Activated naive CD4-positive, alpha-beta T cell treated with anti-CD3 and anti-CD28 coated beads for 36 hours (primary cell): ENCODE results near the gene ZMIZ1. TPM values are rescaled to one million over a fixed set of nuclear protein-coding genes. Genes with fewer than 3 reads are reported as not detected.

Experiments
- CTCF ChIA-PET: fragments of 350-600 bp; sonication (Branson Sonifier 250); formaldehyde crosslinking; loops from one replicate; lab custom pipeline; 2021; ENCODE audit warnings: antibody characterized with exemption; lab: Charles Lee
- DNase-seq: peaks from one replicate; pipeline ENCODE4 v3.0.0-alpha.2; 2020
- H3K27ac Mint-ChIP-seq: one replicate; pipeline ENCODE4 v1.8.0; 2021; ENCODE audit warnings: mild to moderate bottlenecking, mixed read lengths
- H3K27me3 Mint-ChIP-seq: one replicate; pipeline ENCODE4 v1.8.0; 2021; ENCODE audit warnings: low read depth, mixed read lengths
- H3K36me3 Mint-ChIP-seq: one replicate; pipeline ENCODE4 v1.8.0; 2021; ENCODE audit warnings: low read depth, mixed read lengths
- H3K4me1 Mint-ChIP-seq: one replicate; pipeline ENCODE4 v1.8.0; 2021; ENCODE audit warnings: low read depth, mixed read lengths
- H3K4me3 Mint-ChIP-seq: one replicate; pipeline ENCODE4 v1.8.0; 2021; ENCODE audit warnings: mild to moderate bottlenecking, moderate library complexity, mixed read lengths
- H3K9me3 Mint-ChIP-seq: one replicate; pipeline ENCODE4 v1.8.0; 2021; ENCODE audit warnings: mixed read lengths
- intact Hi-C: fragments of 100-400 bp; cut with micrococcal nuclease; formaldehyde crosslinking; loops from one replicate; pipeline ENCODE4 v1.15.1; 2023
- total RNA-seq, 2 experiments: library from RNA; stranded (reverse); gene quantifications; one replicate each; pipeline ENCODE4 v1.2.3, GENCODE V29; 2021

ZMIZ1 gene
- total RNA-seq, 2 experiments from 2014 or later, result 15.6 to 18.3 TPM

- peaks cover 58% of the 10 kb centered on the region for H3K4me1 Mint-ChIP-seq
- no peaks in the 10 kb centered on the region for H3K36me3 Mint-ChIP-seq
- CTCF ChIA-PET, result interaction anchor here (0.6 to 2.3 kb wide), 3 partner anchors 8 to 55 kb away, joined by 3 to 7 read pairs (median 4); no protein-coding TSS in a partner anchor
- H3K9me3 Mint-ChIP-seq, result no peaks in the 10 kb centered on the region
- DNase-seq, result no peak
- intact Hi-C loops, result loop anchor here (2.0 kb wide), 2 partner anchors 79 to 175 kb away; partner anchors contain the start of gene ZMIZ1
- no peaks in the 10 kb centered on the region for H3K27me3 Mint-ChIP-seq
- H3K4me3 Mint-ChIP-seq, result no peak overlapping the region
- H3K27ac Mint-ChIP-seq, result no peak overlapping the region
Observed at GRCh38 chr10:79147306-79147705, 78.5 kb downstream of the ZMIZ1 start.

GRCh38 chr10:79147796-79148451 lies 79.2 kb downstream of the ZMIZ1 start:
- CTCF ChIA-PET, result interaction anchor here (1.1 to 2.3 kb wide), 2 partner anchors 9 to 47 kb away, joined by 4 to 7 read pairs; no protein-coding TSS in a partner anchor
- Mint-ChIP-seq H3K4me1 (peaks cover 58% of the 10 kb centered on the region), H3K27ac (peak overlapping the region; percentile 7), H3K36me3 (no peaks in the 10 kb centered on the region), H3K4me3 (no peak overlapping the region), H3K9me3 (no peaks in the 10 kb centered on the region), H3K27me3 (no peaks in the 10 kb centered on the region)
- peak; percentile 33 for DNase-seq
- intact Hi-C loops, result loop anchor here (1.0 to 2.0 kb wide), 3 partner anchors 11 to 175 kb away; partner anchors contain the start of gene ZMIZ1

DNA sequence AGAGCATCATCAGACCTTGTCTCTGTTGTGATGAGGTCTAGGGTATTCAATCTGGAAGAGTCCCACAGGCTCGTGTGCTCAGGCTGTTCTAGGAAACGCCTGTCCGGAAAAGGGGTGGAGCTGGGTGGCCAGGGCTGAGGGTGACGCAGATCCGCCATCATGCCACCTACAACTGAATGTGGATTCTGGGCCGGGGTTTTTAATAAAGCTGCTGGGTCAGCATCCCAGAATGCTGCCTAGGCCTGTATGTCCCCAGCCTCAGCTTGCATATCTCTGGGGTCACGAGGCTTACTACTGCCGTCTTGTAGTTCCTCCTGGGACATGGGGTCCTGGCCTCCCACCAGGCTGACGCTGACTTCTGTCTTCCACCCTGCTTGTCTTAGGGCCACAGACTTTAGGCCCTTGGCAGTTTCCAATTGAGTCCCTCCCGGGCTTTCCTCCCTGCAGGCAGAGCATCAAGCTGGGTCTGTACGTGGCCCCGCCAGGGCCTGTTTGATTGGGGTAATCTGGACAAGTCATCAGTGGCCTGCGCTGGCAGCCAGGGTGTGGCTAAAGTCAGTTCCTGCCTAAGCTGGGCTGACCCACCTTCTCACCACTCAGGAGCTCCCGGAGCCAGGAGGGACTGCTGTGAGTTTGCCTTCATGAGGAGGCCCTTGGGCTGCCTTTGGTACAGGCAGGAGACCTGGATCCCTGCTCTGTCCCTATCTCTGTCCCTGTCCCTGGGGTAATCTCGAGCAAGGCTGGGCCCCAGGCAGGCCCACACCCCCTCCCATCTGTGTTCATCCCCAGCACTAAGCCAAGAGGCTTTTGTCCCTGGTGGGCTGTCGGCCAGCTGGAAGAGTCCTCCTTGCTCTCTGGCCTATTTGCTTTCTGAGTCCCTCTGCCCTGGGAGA lies 79.9 kb downstream of the ZMIZ1 start:
- Mint-ChIP-seq H3K27ac (no peak overlapping the region), H3K4me3 (no peak overlapping the region), H3K36me3 (no peaks in the 10 kb centered on the region), H3K27me3 (no peaks in the 10 kb centered on the region), H3K4me1 (peaks cover 54% of the 10 kb centered on the region), H3K9me3 (no peaks in the 10 kb centered on the region)
- intact Hi-C loops, result loop anchor here (1.0 kb wide), 1 partner anchor 11 kb away; no protein-coding TSS in a partner anchor
- CTCF ChIA-PET, result interaction anchor here (0.6 to 2.3 kb wide), 4 partner anchors 9 to 319 kb away, joined by 3 to 7 read pairs (median 4); no protein-coding TSS in a partner anchor
- DNase-seq, result no peak

GRCh38 chr10:79149345-79149661 lies 80.5 kb downstream of the ZMIZ1 start:
- Mint-ChIP-seq H3K27ac (no peak overlapping the region), H3K36me3 (no peaks in the 10 kb centered on the region), H3K4me1 (peaks cover 52% of the 10 kb centered on the region), H3K27me3 (no peaks in the 10 kb centered on the region), H3K9me3 (no peaks in the 10 kb centered on the region), H3K4me3 (no peak overlapping the region)
- CTCF ChIA-PET, result interaction anchor here (0.9 to 2.3 kb wide), 2 partner anchors 12 to 46 kb away, joined by 3 to 7 read pairs; no protein-coding TSS in a partner anchor
- DNase-seq, result no peak
- intact Hi-C loops, result no loop called here

DNA sequence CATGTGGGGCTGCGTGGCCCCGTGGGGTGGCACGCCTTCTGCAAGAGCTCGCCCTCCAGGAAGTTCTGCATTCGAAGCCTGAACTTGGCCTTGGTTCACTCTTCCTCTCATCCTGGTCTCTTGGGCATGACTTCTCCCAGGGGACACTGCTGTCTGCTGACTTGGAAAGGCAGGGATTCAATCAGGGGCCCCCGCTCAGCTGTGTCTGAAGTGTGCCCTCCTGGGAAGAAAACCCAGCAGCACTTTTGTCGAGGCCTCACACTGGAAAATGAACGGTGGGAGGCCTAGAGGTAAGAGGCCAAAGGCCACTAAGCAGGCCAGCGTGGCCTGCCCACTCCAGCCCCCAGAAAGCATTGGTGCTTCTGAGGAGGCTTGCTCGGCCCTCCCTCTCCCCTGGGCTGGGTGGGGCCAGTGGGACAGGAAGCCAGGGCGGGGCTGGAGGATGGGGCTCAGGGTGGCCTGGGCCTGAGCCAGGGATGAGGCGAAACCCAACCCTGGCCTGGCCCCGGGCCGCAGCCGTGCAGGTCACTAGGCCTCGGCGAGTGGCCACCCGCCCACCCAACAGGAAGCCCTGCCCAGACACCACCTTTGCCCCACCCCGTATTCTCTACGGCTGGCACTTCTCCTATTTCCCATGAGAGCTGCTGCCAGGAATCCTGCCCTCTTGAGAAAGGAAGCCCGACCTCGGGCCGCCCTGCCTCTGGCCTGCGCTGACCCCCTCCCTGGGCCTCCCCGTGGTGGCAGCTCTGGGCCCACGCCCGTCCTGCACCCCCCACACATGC lies 81.1 kb downstream of the ZMIZ1 start:
- intact Hi-C loops, result no loop called here
- Mint-ChIP-seq H3K27me3 (no peaks in the 10 kb centered on the region), H3K4me3 (no peak overlapping the region), H3K27ac (peak overlapping the region; percentile 56), H3K36me3 (no peaks in the 10 kb centered on the region), H3K9me3 (no peaks in the 10 kb centered on the region), H3K4me1 (peaks cover 46% of the 10 kb centered on the region)
- DNase-seq, result peak; percentile 68
- CTCF ChIA-PET, result interaction anchor here (2.3 kb wide), 1 partner anchor 45 kb away, joined by 7 read pairs; no protein-coding TSS in a partner anchor

- Mint-ChIP-seq H3K4me1 (peaks cover 41% of the 10 kb centered on the region), H3K27ac (no peak overlapping the region), H3K9me3 (no peaks in the 10 kb centered on the region), H3K27me3 (no peaks in the 10 kb centered on the region), H3K4me3 (no peak overlapping the region), H3K36me3 (no peaks in the 10 kb centered on the region)
- no peak for DNase-seq
- intact Hi-C loops, result no loop called here
- CTCF ChIA-PET, result no interaction called here
Observed at GRCh38 chr10:79150444-79150754, 81.6 kb downstream of the ZMIZ1 start.

- Mint-ChIP-seq H3K36me3 (no peaks in the 10 kb centered on the region), H3K4me3 (no peak overlapping the region), H3K27ac (no peak overlapping the region), H3K4me1 (peaks cover 24% of the 10 kb centered on the region), H3K27me3 (no peaks in the 10 kb centered on the region), H3K9me3 (no peaks in the 10 kb centered on the region)
- intact Hi-C loops, result no loop called here
- CTCF ChIA-PET, result no interaction called here
- no peak for DNase-seq
Observed at GRCh38 chr10:79152423-79152817, 83.7 kb downstream of the ZMIZ1 start.

DNA sequence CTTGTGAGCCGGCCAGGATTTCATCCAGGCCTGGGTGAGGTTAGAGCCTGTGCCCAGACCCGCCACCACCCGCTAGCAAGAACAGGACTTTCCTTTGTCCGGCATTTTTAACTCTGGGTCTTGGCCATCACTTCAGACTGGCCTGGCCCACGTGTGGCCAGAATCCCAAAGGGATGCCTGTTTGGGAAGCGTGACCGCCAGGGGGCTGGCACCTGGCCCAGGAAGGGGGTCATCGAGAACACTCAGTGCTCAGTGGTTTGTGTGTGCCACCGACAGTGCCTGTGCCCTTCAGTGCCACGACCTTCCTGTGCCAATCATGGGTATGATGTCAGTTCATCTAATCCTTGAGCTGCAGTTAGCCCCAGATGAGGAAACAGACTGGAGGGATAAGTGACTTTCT lies 85.0 kb downstream of the ZMIZ1 start:
- Mint-ChIP-seq H3K27me3 (no peaks in the 10 kb centered on the region), H3K36me3 (no peaks in the 10 kb centered on the region), H3K4me3 (no peak overlapping the region), H3K9me3 (no peaks in the 10 kb centered on the region), H3K4me1 (peaks cover 15% of the 10 kb centered on the region), H3K27ac (no peak overlapping the region)
- intact Hi-C loops, result no loop called here
- no peak for DNase-seq
- CTCF ChIA-PET, result no interaction called here

DNA sequence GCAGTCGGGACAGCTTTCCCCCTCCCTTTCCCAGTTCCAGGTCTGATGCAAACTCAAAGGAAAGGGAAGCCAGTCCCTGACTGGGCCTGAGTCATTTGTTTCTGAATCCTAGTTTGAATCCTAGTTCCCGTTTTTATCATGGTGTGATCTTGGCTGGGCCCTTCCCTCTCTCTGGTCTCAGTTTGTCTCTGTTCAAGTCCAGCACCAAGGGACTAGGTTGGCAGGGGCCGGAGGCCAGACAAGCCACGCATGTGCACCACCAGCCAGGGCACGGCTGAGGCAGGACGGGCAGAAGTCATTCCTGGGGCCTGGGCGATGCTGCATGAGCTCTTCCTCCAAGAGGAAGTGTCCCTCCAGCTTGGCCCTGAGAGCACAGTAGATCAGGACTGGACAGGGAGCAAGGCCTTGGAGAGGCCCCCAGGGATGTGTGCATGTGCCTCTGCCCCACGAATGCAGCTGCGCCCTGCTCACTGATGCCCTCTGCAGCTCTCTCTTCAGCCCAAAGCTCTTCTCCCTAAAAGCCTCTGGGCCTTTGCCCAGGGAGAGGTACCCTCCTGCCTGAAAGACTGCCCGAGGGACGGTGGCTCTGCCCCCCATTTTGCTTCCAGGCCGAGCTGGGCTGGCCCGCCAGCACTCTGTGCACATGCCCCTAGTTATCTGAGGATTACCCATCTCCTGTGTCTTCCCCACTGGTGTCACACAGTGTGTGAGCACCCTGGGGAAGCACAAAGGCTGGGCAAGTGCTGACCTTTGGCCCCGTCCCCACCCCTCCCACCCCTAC lies 86.7 kb downstream of the ZMIZ1 start:
- H3K9me3 Mint-ChIP-seq, result no peaks in the 10 kb centered on the region
- no peaks in the 10 kb centered on the region for H3K27me3 Mint-ChIP-seq
- no peak overlapping the region for H3K27ac Mint-ChIP-seq
- no peak overlapping the region for H3K4me3 Mint-ChIP-seq
- CTCF ChIA-PET, result interaction anchor here (1.2 kb wide), 1 partner anchor 39 kb away, joined by 4 read pairs; no protein-coding TSS in a partner anchor
- intact Hi-C loops, result no loop called here
- no peaks in the 10 kb centered on the region for H3K36me3 Mint-ChIP-seq
- no peak for DNase-seq
- H3K4me1 Mint-ChIP-seq, result peaks cover 1% of the 10 kb centered on the region

DNA sequence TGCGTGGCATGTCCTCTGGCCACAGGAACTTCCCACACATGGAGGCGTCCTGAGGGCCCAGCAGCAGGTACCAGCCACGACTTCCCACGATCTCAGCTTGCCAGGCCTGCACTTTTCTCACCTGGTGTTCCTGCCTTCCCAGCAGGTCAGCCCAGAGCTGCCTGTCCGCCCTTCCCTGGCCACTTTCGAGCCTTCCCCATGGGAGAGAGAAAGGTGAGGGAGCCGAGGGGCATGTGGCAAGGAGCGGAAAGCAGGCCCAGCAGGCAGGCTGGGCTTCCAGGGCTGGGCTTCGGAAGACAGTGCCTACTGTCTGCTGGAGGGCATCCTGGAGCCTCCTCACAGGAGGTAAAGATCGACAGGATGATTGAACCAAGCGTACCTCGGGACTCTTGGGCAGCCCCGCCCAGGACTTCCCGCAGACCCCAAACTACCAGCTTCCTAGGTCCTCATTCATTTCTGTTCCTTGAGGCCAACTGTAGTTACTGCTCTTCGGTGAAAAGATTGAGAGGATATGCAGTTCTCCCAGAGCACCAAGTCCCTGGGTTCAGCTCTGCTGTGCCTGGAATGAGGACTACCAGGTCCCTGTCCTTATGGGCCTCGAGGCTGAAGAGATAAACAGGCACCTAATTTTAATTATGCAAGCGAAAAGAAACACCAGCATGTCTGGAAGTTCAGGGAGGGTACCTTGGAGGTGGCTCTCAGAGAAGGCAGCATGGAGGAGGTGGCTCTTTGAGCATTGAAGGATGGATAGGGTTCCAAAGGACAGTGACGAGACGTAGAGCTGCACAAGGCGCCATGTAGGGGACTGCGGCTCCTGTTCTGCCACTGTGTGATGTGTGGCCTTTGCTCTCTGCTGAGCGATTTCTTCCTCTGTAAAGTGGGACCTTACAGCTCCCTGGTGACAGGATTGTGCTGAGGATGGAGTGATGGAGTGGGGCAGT lies 87.8 kb downstream of the ZMIZ1 start:
- H3K9me3 Mint-ChIP-seq, result no peaks in the 10 kb centered on the region
- no peak for DNase-seq
- H3K4me1 Mint-ChIP-seq, result no peaks in the 10 kb centered on the region
- H3K27ac Mint-ChIP-seq, result no peak overlapping the region
- intact Hi-C loops, result no loop called here
- no peaks in the 10 kb centered on the region for H3K27me3 Mint-ChIP-seq
- H3K4me3 Mint-ChIP-seq, result no peak overlapping the region
- CTCF ChIA-PET, result interaction anchor here (1.0 kb wide), 1 partner anchor 39 kb away, joined by 4 read pairs; no protein-coding TSS in a partner anchor
- no peaks in the 10 kb centered on the region for H3K36me3 Mint-ChIP-seq

DNA sequence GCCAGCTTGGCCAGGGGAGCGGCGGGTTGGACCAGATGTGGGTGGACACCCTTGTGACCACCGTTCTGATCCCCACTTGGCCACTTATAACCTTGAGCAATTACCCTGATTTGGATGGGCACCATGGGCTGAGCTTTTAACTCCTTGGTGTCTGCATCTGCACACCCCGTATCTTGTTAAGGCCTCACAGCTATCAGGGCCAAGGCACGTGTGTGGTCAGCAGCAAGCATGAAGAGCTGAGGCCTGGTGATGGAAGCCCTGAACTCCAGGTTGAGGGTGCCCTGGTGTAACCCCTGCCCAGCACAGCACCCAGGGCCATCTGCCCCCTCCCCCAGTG lies 89.2 kb downstream of the ZMIZ1 start:
- no peaks in the 10 kb centered on the region for H3K36me3 Mint-ChIP-seq
- intact Hi-C loops, result no loop called here
- H3K4me1 Mint-ChIP-seq, result no peaks in the 10 kb centered on the region
- DNase-seq, result no peak
- H3K27me3 Mint-ChIP-seq, result no peaks in the 10 kb centered on the region
- no peak overlapping the region for H3K4me3 Mint-ChIP-seq
- no peaks in the 10 kb centered on the region for H3K9me3 Mint-ChIP-seq
- no peak overlapping the region for H3K27ac Mint-ChIP-seq
- CTCF ChIA-PET, result interaction anchor here (0.6 to 1.0 kb wide), 3 partner anchors 38 to 236 kb away, joined by 3 to 4 read pairs (median 3); no protein-coding TSS in a partner anchor
